ENCODE measurements around the gene CHST8. TPM values are rescaled to one million over a fixed set of nuclear protein-coding genes. Genes with fewer than 3 reads are reported as not detected.

CHST8 gene
- total RNA-seq, 1 experiment from 2014 or later, result not detected

- no peak for TF ChIP-seq CTCF (IDR thresholded peaks at IDR 0.05; ENCODE audit: unreplicated experiment)
- H3K4me3 Mint-ChIP-seq (ENCODE audit: unreplicated experiment), result no peak overlapping the region
- H3K27me3 Mint-ChIP-seq (ENCODE audit: insufficient read depth, unreplicated experiment), result no peaks in the 10 kb centered on the region
- BruUV-seq (replicated peaks), result no TSS peak
- no peak overlapping the region for H3K27ac Mint-ChIP-seq (ENCODE audit: low read depth, unreplicated experiment)
- POLR2A ChIA-PET, result no interaction called here
- CTCF ChIA-PET, result no interaction called here
- no peaks in the 10 kb centered on the region for H3K36me3 Mint-ChIP-seq (ENCODE audit: insufficient read depth, unreplicated experiment)
- DNase-seq (ENCODE audit: unreplicated experiment), result no peak
- H3K4me1 Mint-ChIP-seq (ENCODE audit: insufficient read depth, unreplicated experiment), result no peaks in the 10 kb centered on the region
- intact Hi-C loops (cut with micrococcal nuclease), result no loop called here
- H3K9me3 Mint-ChIP-seq (ENCODE audit: unreplicated experiment), result peaks cover 7% of the 10 kb centered on the region
These were observed 105.7 kb downstream of the CHST8 start for GRCh38 chr19:33727331-33727998.

GRCh38 chr19:33728141-33728540 lies 106.4 kb downstream of the CHST8 start:
- Mint-ChIP-seq H3K4me1 (ENCODE audit: insufficient read depth, unreplicated experiment) (no peaks in the 10 kb centered on the region), H3K27me3 (ENCODE audit: insufficient read depth, unreplicated experiment) (no peaks in the 10 kb centered on the region), H3K27ac (ENCODE audit: low read depth, unreplicated experiment) (no peak overlapping the region), H3K36me3 (ENCODE audit: insufficient read depth, unreplicated experiment) (no peaks in the 10 kb centered on the region), H3K9me3 (ENCODE audit: unreplicated experiment) (peaks cover under 1% of the 10 kb centered on the region), H3K4me3 (ENCODE audit: unreplicated experiment) (no peak overlapping the region)
- CTCF ChIA-PET, result no interaction called here
- BruUV-seq (replicated peaks), result no TSS peak
- no peak for DNase-seq (ENCODE audit: unreplicated experiment)
- TF ChIP-seq CTCF (IDR thresholded peaks at IDR 0.05; ENCODE audit: unreplicated experiment), result no peak
- intact Hi-C loops (cut with micrococcal nuclease), result no loop called here
- POLR2A ChIA-PET, result no interaction called here

GRCh38 chr19:33730858-33731607 lies 109.3 kb downstream of the CHST8 start:
- no TSS peak for BruUV-seq (replicated peaks)
- DNase-seq (ENCODE audit: unreplicated experiment), result no peak

More at GRCh38 chr19:33730858-33731607, 109.3 kb downstream of the CHST8 start:
- intact Hi-C loops (cut with micrococcal nuclease), result no loop called here
- Mint-ChIP-seq H3K9me3 (ENCODE audit: unreplicated experiment) (no peaks in the 10 kb centered on the region), H3K4me1 (ENCODE audit: insufficient read depth, unreplicated experiment) (no peaks in the 10 kb centered on the region), H3K36me3 (ENCODE audit: insufficient read depth, unreplicated experiment) (no peaks in the 10 kb centered on the region), H3K27me3 (ENCODE audit: insufficient read depth, unreplicated experiment) (no peaks in the 10 kb centered on the region), H3K4me3 (ENCODE audit: unreplicated experiment) (no peak overlapping the region), H3K27ac (ENCODE audit: low read depth, unreplicated experiment) (no peak overlapping the region)
- ChIA-PET CTCF (interaction anchor here (0.7 kb wide), 1 partner anchor 346 kb away, joined by 3 read pairs; no protein-coding TSS in a partner anchor), POLR2A (no interaction called here)
- no peak for TF ChIP-seq CTCF (IDR thresholded peaks at IDR 0.05; ENCODE audit: unreplicated experiment)
